ENCODE measurements around the gene FOXP1.

FOXP1 gene

DNA sequence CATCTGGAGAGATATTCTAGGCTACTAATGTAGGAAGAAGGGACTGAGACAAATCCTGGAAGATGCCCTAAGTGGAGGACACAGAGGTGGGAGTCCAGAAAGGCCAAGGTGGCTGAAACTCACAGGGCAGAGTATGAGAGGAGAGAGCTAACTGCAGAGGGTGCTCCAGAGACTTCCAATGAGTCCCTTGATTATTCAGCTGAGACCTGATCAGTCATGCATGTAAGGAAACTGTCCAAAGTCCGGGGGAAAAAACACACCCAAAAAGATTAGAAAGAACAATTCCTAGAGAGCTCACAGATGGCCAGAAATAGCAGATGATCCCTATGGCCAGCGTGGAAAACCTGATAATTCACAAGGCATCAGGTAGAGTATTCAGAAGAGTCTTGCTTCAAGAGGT is 18.7 kb upstream of the FOXP1 start:
- no peak overlapping the region for H3K4me3 ChIP-seq (ENCODE audit: low read depth, low read length)
- no peak for DNase-seq (ENCODE audit: low read depth, low spot score)
- in situ Hi-C loops (cut with HindIII; ENCODE audit: low sequenced_read_pairs): no loop called here
- TF ChIP-seq, protein P1, sequence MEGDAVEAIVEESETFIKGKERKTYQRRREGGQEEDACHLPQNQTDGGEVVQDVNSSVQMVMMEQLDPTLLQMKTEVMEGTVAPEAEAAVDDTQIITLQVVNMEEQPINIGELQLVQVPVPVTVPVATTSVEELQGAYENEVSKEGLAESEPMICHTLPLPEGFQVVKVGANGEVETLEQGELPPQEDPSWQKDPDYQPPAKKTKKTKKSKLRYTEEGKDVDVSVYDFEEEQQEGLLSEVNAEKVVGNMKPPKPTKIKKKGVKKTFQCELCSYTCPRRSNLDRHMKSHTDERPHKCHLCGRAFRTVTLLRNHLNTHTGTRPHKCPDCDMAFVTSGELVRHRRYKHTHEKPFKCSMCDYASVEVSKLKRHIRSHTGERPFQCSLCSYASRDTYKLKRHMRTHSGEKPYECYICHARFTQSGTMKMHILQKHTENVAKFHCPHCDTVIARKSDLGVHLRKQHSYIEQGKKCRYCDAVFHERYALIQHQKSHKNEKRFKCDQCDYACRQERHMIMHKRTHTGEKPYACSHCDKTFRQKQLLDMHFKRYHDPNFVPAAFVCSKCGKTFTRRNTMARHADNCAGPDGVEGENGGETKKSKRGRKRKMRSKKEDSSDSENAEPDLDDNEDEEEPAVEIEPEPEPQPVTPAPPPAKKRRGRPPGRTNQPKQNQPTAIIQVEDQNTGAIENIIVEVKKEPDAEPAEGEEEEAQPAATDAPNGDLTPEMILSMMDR (IDR thresholded peaks at IDR 0.05; ENCODE audit: low read depth, low read length): no peak

DNA sequence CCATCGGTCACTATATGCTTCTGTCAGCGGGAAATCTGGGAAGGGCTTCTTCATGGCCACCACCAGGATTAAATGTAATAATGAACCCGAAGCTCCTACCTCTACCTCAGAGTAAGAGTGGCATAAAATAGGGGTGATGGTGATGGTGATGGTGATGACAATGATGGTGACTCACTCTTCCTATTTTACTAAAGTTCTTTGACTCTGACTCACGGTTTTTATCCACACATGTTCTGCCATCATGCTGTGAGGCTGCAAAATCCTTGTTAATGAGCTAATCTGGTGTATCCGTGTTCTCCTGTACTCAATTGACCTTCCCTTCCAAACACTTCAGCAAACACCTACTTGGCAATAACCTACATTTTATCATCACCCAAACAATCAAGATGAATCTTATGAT is 18.3 kb upstream of the FOXP1 start:
- in situ Hi-C loops (cut with HindIII; ENCODE audit: low sequenced_read_pairs): no loop called here
- TF ChIP-seq, protein P1 (IDR thresholded peaks at IDR 0.05; ENCODE audit: low read depth, low read length): no peak
- peak; percentile 76 for DNase-seq (ENCODE audit: low read depth, low spot score)
- H3K4me3 ChIP-seq (ENCODE audit: low read depth, low read length): no peak overlapping the region

DNA sequence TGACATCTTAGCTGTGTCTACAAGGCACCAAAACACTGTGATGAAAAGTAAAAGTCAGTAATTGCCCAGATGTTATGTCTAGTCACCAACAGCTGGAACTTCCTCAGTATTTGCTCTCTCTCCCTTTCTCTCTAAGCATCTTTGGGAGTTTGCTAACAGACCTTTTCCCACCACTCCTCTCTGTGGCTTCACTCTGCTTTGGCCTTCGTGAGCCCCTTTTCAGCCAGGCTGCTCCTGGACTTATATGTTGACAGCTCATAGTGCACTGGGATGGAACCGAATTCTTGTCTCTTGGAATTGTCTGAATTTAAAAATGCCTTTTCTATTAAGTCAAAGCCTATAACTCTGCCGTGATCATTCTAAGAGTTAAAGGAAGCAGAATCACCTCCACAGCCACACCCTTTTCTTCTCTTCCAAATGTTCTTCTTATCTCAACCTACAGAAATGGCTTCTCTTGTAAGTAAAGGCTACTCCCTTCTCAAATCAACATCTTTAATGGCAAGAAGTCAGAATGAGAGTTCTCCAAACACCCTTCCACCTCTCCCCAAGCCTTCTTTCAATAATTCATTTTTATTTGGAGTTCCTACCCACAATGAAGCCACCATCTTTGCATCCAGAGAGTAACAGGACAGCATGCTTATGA is 17.2 kb upstream of the FOXP1 start:
- no peak for DNase-seq (ENCODE audit: low read depth, low spot score)
- in situ Hi-C loops (cut with HindIII; ENCODE audit: low sequenced_read_pairs): no loop called here
- H3K4me3 ChIP-seq (ENCODE audit: low read depth, low read length): no peak overlapping the region
- TF ChIP-seq, protein P1 (IDR thresholded peaks at IDR 0.05; ENCODE audit: low read depth, low read length): no peak

DNA sequence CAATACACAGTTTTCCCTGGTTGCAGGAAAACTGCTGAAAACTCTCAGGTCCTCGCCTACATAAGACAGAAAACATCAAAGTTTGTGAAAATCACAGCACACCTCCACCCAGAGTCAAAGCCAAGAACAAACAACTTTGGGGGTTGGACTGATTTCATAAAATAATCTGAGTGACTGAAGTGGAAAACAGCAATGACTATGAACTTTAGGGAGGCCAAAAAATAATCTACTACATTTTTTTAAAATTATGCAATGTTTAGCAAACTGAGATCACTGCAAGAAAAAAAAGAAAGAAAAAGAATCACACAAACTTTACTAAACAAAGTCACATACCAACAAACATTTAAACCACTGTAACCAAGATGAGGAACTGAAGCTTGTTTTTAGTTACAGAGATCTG is 15.9 kb upstream of the FOXP1 start:
- in situ Hi-C loops (cut with HindIII; ENCODE audit: low sequenced_read_pairs): no loop called here
- TF ChIP-seq, protein P1 (IDR thresholded peaks at IDR 0.05; ENCODE audit: low read depth, low read length): no peak
- no peak overlapping the region for H3K4me3 ChIP-seq (ENCODE audit: low read depth, low read length)
- DNase-seq (ENCODE audit: low read depth, low spot score): no peak

DNA sequence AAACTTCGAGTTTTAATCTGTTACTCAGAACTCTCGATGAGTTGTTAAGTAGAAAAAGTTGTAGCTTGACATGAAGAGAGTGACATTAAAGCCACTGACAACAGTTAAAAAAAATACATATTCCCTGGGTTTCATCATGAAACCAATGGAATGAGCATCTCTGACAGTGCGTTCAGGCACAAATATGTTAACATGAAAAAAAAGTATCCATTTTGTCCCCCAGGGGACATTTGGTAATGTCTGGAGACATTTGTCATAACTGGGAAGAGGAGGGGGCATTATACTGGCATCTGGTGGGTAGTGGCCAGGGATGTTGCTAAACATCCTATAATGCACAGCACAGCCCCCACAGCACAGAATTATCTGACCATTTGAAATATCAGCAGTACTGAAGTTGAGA is 14.8 kb upstream of the FOXP1 start:
- H3K4me3 ChIP-seq (ENCODE audit: low read depth, low read length): no peak overlapping the region
- TF ChIP-seq, protein P1 (IDR thresholded peaks at IDR 0.05; ENCODE audit: low read depth, low read length): no peak
- no peak for DNase-seq (ENCODE audit: low read depth, low spot score)
- in situ Hi-C loops (cut with HindIII; ENCODE audit: low sequenced_read_pairs): no loop called here

DNA sequence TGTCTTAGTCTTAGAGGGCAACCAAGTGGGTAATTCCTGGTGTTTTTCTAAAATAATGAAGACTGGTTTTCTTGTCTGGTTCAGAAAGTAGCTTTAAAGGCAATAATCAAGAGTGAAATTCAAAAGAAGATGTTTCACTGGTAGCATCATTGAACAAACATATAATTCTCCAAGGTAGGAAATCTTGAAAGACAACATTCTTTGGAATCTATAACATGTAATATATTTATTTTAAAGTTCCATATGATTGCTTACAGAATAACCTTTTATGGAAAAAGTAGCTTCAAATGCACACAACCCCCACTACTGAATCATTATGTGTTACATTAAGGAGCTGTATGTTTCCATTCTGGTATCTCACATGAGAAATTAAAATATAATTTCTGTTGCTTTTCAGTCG is 13.8 kb upstream of the FOXP1 start:
- DNase-seq (ENCODE audit: low read depth, low spot score): no peak
- in situ Hi-C loops (cut with HindIII; ENCODE audit: low sequenced_read_pairs): no loop called here
- TF ChIP-seq, protein P1 (IDR thresholded peaks at IDR 0.05; ENCODE audit: low read depth, low read length): no peak
- no peak overlapping the region for H3K4me3 ChIP-seq (ENCODE audit: low read depth, low read length)

Data from astrocyte of the spinal cord (primary cell).